ENCODE data around the gene PPFIA1.
"Not testable (repeated sequence)": the region's sequence is repeated elsewhere in the genome, so short reads cannot be mapped to it uniquely, and the experiment has no call there.

Gene PPFIA1

GRCh38 chr11:70398834-70399680 lies 128.6 kb downstream of the PPFIA1 start:
- no peak for DNase-seq

GRCh38 chr11:70399681-70400112 lies 129.2 kb downstream of the PPFIA1 start:
- no peak for DNase-seq

- DNase-seq: no peak
Observed at GRCh38 chr11:70400643-70401042, 130.2 kb downstream of the PPFIA1 start.

GRCh38 chr11:70402016-70402415 lies 131.5 kb downstream of the PPFIA1 start:
- no peak for DNase-seq

GRCh38 chr11:70402685-70403084 lies 132.2 kb downstream of the PPFIA1 start:
- DNase-seq: no peak

- no peak for DNase-seq
Observed at GRCh38 chr11:70404244-70404643, 133.8 kb downstream of the PPFIA1 start.

GRCh38 chr11:70405679-70406395 lies 135.3 kb downstream of the PPFIA1 start:
- DNase-seq: no peak

GRCh38 chr11:70407121-70407520 lies 136.6 kb downstream of the PPFIA1 start:
- DNase-seq: no peak

GRCh38 chr11:70407814-70408213 lies 137.3 kb downstream of the PPFIA1 start:
- DNase-seq: no peak

- not testable (repeated sequence) for DNase-seq
Observed at GRCh38 chr11:70408326-70408725, 137.8 kb downstream of the PPFIA1 start.

- DNase-seq: no peak
Observed at GRCh38 chr11:70409437-70409836, 138.9 kb downstream of the PPFIA1 start.

- DNase-seq: no peak
Observed at GRCh38 chr11:70409871-70410270, 139.4 kb downstream of the PPFIA1 start.

GRCh38 chr11:70410276-70411205 lies 140.1 kb downstream of the PPFIA1 start:
- no peak for DNase-seq

GRCh38 chr11:70411713-70412452 lies 141.4 kb downstream of the PPFIA1 start:
- no peak for DNase-seq

- DNase-seq: no peak
Observed at GRCh38 chr11:70413151-70413550, 142.7 kb downstream of the PPFIA1 start.

GRCh38 chr11:70414341-70415100 lies 144.0 kb downstream of the PPFIA1 start:
- no peak for DNase-seq

- DNase-seq: no peak
Observed at GRCh38 chr11:70415191-70415590, 144.7 kb downstream of the PPFIA1 start.

- no peak for DNase-seq
Observed at GRCh38 chr11:70415642-70416395, 145.3 kb downstream of the PPFIA1 start.

- DNase-seq: no peak
Observed at GRCh38 chr11:70416881-70417280, 146.4 kb downstream of the PPFIA1 start.

GRCh38 chr11:70418130-70418529 lies 147.6 kb downstream of the PPFIA1 start:
- DNase-seq: no peak
